ENCODE measurements around the gene KCTD15.

The KCTD15 gene

DNA sequence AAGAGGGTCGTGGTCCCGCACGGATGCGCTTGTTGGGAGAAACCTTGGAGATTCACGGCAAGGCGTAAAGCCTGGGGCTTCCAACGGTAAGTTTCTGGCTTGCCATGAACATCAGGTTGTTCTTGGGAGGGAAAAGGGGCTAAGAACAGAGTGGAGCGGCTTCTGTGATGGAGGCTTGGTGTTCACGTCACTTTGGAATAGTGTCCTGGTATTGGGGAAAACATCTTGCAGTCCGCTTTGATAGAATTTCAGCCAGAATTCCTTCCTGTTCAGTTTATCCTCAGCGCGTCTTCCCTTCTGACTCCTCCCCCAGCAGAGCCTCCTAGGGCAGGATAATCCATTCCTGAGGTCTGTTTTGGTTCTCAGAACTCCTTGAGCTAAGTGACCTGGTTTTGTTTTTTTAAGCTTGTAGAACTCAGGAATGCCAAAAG is 2.0 kb downstream of the KCTD15 start:
- Histone ChIP-seq H3K79me2 (ENCODE audit: insufficient read depth, low read length) (no peaks in the 10 kb centered on the region), H3K4me1 (ENCODE audit: insufficient read depth, low read length, severe bottlenecking) (no peaks in the 10 kb centered on the region), H3F3A (ENCODE audit: insufficient read depth, low read length) (no peaks in the 10 kb centered on the region), H3K36me3 (ENCODE audit: insufficient read depth, low read length) (no peaks in the 10 kb centered on the region), H3K9me2 (ENCODE audit: low read depth, low read length) (no peaks in the 10 kb centered on the region), H3K27ac (ENCODE audit: low read depth, low read length, poor library complexity, severe bottlenecking) (no peak overlapping the region), H3K4me2 (ENCODE audit: low read length) (no peak overlapping the region), H4K20me1 (ENCODE audit: insufficient read depth, low read length) (no peaks in the 10 kb centered on the region), H3K9me3 (ENCODE audit: low read length) (no peaks in the 10 kb centered on the region), H3K9ac (ENCODE audit: low read length) (no peak overlapping the region), H3K27me3 (ENCODE audit: insufficient read depth, low read length) (no peaks in the 10 kb centered on the region), H2AFZ (ENCODE audit: low read length) (no peak overlapping the region), H3K4me3 (ENCODE audit: low read depth, low read length, poor library complexity, severe bottlenecking) (no peak overlapping the region)
- TF ChIP-seq, protein P1, sequence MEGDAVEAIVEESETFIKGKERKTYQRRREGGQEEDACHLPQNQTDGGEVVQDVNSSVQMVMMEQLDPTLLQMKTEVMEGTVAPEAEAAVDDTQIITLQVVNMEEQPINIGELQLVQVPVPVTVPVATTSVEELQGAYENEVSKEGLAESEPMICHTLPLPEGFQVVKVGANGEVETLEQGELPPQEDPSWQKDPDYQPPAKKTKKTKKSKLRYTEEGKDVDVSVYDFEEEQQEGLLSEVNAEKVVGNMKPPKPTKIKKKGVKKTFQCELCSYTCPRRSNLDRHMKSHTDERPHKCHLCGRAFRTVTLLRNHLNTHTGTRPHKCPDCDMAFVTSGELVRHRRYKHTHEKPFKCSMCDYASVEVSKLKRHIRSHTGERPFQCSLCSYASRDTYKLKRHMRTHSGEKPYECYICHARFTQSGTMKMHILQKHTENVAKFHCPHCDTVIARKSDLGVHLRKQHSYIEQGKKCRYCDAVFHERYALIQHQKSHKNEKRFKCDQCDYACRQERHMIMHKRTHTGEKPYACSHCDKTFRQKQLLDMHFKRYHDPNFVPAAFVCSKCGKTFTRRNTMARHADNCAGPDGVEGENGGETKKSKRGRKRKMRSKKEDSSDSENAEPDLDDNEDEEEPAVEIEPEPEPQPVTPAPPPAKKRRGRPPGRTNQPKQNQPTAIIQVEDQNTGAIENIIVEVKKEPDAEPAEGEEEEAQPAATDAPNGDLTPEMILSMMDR (IDR thresholded peaks at IDR 0.05; ENCODE audit: low read length): no peak
- TF ChIP-seq EZH2 (IDR thresholded peaks at IDR 0.05; ENCODE audit: borderline replicate concordance, low read length): no peak

DNA sequence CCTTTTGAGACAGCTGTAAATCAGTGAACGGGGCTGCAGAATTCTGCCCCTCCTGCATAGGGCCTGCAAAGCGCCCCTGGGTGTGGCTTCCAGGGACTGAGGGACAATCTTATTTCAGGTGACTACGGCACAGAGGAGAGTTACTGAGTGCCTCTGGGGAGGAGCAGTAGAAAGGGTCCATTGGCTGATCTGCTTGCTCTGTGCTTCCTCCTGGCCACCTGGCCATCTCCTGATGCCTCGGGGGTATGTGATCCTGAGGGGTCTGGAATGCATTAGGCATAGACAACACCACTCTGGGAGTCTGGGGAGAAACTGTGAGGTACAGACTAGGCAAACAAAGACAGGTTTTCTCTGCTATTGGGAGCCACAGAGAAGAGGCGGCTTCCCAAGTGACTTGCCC is 2.8 kb downstream of the KCTD15 start:
- Histone ChIP-seq H4K20me1 (ENCODE audit: insufficient read depth, low read length) (no peaks in the 10 kb centered on the region), H2AFZ (ENCODE audit: low read length) (no peak overlapping the region), H3K27ac (ENCODE audit: low read depth, low read length, poor library complexity, severe bottlenecking) (no peak overlapping the region), H3K4me3 (ENCODE audit: low read depth, low read length, poor library complexity, severe bottlenecking) (no peak overlapping the region), H3K79me2 (ENCODE audit: insufficient read depth, low read length) (no peaks in the 10 kb centered on the region), H3K36me3 (ENCODE audit: insufficient read depth, low read length) (no peaks in the 10 kb centered on the region), H3K4me1 (ENCODE audit: insufficient read depth, low read length, severe bottlenecking) (no peaks in the 10 kb centered on the region), H3K9me2 (ENCODE audit: low read depth, low read length) (no peaks in the 10 kb centered on the region), H3K4me2 (ENCODE audit: low read length) (no peak overlapping the region), H3K27me3 (ENCODE audit: insufficient read depth, low read length) (no peaks in the 10 kb centered on the region), H3K9me3 (ENCODE audit: low read length) (no peaks in the 10 kb centered on the region), H3K9ac (ENCODE audit: low read length) (no peak overlapping the region), H3F3A (ENCODE audit: insufficient read depth, low read length) (no peaks in the 10 kb centered on the region)
- no peak for TF ChIP-seq EZH2 (IDR thresholded peaks at IDR 0.05; ENCODE audit: borderline replicate concordance, low read length)
- TF ChIP-seq, protein P1 (IDR thresholded peaks at IDR 0.05; ENCODE audit: low read length): no peak

- H3K4me2 ChIP-seq (ENCODE audit: low read length): no peak overlapping the region
- no peaks in the 10 kb centered on the region for H3K27me3 ChIP-seq (ENCODE audit: insufficient read depth, low read length)
- no peak overlapping the region for H3K9ac ChIP-seq (ENCODE audit: low read length)
- no peaks in the 10 kb centered on the region for H4K20me1 ChIP-seq (ENCODE audit: insufficient read depth, low read length)
- TF ChIP-seq EZH2 (IDR thresholded peaks at IDR 0.05; ENCODE audit: borderline replicate concordance, low read length): no peak
- TF ChIP-seq, protein P1 (IDR thresholded peaks at IDR 0.05; ENCODE audit: low read length): no peak
- H3K27ac ChIP-seq (ENCODE audit: low read depth, low read length, poor library complexity, severe bottlenecking): no peak overlapping the region
- no peaks in the 10 kb centered on the region for H3K36me3 ChIP-seq (ENCODE audit: insufficient read depth, low read length)
- no peak overlapping the region for H3K4me3 ChIP-seq (ENCODE audit: low read depth, low read length, poor library complexity, severe bottlenecking)
- no peak overlapping the region for H2AFZ ChIP-seq (ENCODE audit: low read length)
- H3F3A ChIP-seq (ENCODE audit: insufficient read depth, low read length): no peaks in the 10 kb centered on the region
- H3K4me1 ChIP-seq (ENCODE audit: insufficient read depth, low read length, severe bottlenecking): no peaks in the 10 kb centered on the region
- no peaks in the 10 kb centered on the region for H3K9me3 ChIP-seq (ENCODE audit: low read length)
- H3K79me2 ChIP-seq (ENCODE audit: insufficient read depth, low read length): no peaks in the 10 kb centered on the region
- no peaks in the 10 kb centered on the region for H3K9me2 ChIP-seq (ENCODE audit: low read depth, low read length)
Observed at GRCh38 chr19:33800012-33800680, 3.5 kb downstream of the KCTD15 start.
